HTR-8/SVneo (cell line): ENCODE measurements around the gene TMEM128.
"Not testable (repeated sequence)": the region's sequence is repeated elsewhere in the genome, so short reads cannot be mapped to it uniquely, and the experiment has no call there.

Experiments used
- DNase-seq: peaks from one replicate; pipeline ENCODE4 v3.0.0; 2011; ENCODE audit warnings: low spot score, mixed read lengths; ENCODE audit not compliant: insufficient read length
- FAIRE-seq: peaks from 2 replicates; lab custom pipeline; 2011; peaks lifted over from hg19 to GRCh38; lab: Jason Lieb, UNC

TMEM128 gene

DNA sequence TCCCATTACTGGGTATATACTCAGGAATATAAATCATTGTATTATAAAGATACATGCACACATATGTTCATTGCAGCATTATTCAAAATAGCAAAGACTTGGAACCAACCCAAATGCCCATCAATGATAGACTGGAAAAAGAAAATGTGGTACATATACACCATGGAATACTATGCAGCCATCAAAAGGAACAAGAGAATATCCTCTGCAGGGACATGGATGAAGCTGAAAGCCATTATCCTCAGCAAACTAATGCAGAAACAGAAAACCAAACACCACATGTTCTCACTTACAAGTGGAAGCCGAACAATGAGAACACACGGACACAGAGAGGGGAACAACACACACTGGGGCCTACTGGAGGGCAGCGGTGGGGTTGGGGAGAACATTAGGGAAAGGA lies 9.7 kb upstream of the TMEM128 start:
- not testable (repeated sequence) for DNase-seq, FAIRE-seq

DNA sequence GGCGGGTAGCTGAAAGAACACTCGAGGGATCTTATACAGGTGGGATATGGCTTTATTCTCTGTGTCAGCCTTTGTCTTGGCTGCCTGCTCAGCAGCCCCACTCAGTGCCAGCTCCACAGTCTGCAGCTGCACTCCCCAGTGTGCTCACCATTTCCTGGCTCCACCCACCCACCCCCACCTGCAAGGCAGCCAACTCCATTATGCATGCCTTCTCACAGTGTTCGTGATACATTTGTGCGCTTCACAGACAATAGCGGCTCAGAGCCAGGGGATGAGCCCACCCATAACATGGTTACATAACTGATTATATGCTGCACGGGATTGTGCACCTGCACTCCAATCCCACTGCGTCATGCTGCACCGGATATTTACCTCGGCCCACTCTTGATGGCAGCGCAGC lies 8.8 kb upstream of the TMEM128 start:
- FAIRE-seq = peak; percentile 20
- DNase-seq = no peak

DNA sequence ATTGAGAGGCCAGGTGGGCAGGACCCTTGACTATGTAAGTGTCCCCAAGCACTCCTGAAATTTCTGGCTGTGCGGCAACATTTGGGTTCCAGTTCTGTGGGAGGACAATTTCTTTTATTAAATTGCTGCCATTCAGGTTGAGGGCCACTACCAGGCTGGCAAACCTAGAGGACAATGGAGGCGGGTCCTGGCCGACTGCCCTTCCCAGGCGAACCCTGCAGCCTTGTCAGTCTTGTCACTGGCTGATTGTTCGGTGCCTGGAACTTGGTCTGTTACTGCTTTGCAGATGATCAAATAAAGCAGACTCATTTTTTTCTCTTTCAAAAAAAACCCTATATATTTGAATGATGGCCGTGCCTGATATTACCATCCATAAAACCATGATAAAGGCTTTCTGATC lies 6.6 kb upstream of the TMEM128 start:
- DNase-seq (no peak), FAIRE-seq (no peak)

DNA sequence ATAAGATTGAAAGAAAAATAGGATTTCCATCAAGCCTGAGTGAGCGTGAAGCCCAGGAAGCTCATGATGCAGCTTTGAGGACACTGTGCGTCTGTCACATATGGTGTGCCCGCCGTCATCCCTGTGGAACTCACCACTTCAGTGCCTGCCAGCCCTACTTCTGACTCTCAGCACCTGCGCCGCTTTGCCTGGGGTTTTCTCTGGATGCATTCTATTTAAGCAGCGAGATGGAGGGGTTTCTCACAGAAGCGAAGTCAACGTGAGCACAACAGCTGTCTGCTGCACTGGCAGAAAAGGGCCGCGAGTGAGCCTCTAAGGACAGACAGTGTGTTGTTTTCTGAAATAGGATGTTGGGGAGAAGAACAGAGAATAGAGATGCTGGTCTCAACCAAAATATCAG lies 6.2 kb upstream of the TMEM128 start:
- DNase-seq (no peak), FAIRE-seq (no peak)

DNA sequence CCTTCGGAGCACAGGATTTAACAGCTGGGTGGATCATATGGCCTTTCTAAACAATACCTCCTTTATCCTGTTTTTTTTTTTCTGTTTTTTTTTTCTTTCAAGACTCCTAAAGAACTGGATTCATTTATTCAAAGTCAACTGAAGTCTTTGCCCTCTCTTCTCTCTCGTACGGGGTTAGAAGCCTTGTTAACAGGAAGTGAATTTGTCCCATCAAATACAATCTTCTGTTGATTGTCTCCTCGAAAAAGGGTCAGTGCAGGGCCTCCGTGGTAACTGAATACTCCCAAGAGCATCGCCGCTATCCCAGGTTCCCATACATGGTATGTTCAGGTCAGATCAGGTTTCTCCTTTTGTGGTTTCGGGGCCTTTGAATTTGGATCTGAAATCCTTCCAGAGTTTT lies 1.8 kb upstream of the TMEM128 start:
- FAIRE-seq (no peak), DNase-seq (no peak)

DNA sequence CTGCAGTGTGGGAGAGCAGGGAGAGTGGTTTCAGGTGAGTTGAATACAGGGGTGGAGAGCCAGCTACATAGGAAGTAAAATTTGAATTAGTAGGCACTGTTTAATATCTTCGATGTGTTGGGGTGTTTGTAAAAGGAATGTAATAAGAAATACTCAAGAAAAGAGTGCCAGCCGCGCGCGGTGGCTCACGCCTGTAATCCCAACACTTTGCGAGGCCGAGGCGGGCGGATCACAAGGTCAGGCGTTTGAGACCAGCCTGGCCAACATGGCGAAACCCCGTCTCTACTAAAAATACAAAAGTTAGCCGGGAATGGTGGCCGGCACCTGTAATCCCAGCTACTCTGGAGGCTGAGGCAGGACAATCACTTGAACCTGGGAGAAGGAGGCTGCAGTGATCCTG lies 1.3 kb upstream of the TMEM128 start:
- DNase-seq, FAIRE-seq: not testable (repeated sequence)

DNA sequence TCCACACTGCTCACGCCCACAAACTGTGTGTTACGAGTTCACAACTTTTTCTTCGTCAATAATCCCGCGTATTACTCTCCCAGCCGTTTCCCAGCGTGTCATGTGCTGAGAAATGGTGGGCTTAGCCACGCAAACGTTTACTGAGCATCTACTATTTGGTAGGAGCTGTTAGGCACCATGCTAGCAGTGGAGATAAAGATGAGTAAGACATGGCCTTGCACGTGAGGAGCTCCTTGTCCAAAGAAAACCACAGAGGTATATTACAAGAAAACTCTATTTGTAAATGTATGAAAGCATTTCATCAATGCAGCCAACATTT lies 821 bp upstream of the TMEM128 start:
- DNase-seq (no peak), FAIRE-seq (no peak)

DNA sequence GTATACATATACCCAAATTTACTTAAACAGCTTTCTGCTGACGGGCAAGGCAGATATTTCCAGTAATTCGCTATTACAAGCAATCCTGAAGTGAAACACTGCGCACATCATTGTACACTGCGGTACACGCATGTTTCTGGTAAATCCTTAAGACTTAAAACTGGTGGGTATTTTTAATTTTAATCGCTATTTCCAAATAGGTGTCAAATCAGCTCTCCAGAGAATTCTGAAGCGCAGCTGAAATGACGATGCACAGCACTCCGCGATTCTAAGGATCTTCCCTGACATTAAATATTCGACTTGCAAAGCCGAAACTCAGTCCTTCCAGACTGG lies 361 bp downstream of the TMEM128 start:
- FAIRE-seq (no peak), DNase-seq (no peak)

DNA sequence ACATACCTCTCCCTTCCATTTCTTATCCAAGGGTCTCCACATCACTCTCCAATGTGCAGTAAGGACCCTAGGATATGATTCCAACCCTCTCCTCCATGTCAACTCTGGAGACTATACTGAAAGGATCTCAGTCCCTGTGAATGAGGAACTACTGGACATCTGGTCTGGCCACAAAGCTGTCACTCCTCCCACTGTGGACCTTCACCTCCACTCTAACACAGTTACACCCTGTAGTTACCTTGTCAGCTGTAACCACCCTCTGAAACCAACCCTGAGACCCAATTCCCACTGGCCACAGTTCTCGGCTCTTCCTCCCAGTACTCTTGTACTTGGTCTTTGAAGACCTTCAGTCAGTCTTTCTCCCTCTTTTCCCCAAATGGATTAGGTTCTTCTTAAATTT lies 2.9 kb downstream of the TMEM128 start:
- DNase-seq (no peak), FAIRE-seq (no peak)

DNA sequence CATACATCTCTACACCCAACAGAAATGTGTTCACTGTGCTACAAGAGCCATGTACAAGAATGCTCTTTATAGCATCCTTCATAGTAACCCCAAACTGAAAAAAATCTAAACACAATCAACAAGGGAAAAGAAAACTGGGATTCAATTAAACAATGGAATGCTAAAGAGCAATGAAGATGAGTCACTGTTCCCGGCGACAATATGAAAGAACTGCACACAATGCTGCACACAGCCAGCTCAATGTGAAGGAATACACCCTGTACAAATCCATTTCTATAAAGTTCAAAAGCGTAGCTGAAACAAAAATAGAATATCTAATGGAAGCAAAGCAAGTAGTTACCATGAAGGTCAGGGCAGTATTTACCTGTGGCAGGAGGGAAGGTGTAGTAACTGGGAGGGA lies 8.5 kb downstream of the TMEM128 start:
- DNase-seq = not testable (repeated sequence)
- peak; percentile 59 for FAIRE-seq

DNA sequence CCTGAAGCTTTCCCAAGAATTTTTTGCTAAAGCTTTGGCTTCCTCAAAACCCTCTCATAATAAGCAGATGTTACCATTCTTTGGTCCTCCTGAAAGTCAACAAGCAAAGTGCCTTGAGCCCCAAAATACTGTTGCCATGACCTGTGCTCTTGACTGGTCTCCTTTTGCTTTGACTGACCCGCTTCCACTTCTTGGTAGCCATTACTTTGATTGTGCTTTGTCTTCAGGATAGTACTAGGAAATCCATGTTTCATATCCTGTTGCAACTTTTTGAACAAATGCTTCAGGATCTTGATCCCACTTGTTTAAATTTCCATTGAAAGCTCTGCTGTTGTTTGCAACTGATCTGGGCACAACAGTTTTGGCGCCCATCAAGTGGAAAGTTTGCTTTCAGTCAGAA lies 14.4 kb downstream of the TMEM128 start:
- FAIRE-seq = no peak

DNA sequence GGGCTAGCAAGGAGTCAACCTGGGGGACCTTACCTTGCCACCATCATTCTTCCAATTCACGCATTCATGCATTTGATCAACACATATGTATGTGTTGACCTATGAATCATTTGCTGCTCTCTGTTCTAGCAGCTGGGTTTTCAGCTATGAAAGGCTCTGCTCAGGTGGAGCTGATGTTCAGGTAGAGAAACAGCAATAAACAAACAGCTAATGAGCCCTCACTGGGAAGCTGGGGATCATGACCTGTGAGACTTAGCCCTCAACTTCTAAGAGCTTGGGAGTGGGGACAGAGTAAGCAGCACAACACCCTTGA lies 19.7 kb downstream of the TMEM128 start:
- DNase-seq (no peak), FAIRE-seq (no peak)

More for the DNA sequence above, 14.4 kb downstream of the TMEM128 start:
- DNase-seq = no peak

DNA sequence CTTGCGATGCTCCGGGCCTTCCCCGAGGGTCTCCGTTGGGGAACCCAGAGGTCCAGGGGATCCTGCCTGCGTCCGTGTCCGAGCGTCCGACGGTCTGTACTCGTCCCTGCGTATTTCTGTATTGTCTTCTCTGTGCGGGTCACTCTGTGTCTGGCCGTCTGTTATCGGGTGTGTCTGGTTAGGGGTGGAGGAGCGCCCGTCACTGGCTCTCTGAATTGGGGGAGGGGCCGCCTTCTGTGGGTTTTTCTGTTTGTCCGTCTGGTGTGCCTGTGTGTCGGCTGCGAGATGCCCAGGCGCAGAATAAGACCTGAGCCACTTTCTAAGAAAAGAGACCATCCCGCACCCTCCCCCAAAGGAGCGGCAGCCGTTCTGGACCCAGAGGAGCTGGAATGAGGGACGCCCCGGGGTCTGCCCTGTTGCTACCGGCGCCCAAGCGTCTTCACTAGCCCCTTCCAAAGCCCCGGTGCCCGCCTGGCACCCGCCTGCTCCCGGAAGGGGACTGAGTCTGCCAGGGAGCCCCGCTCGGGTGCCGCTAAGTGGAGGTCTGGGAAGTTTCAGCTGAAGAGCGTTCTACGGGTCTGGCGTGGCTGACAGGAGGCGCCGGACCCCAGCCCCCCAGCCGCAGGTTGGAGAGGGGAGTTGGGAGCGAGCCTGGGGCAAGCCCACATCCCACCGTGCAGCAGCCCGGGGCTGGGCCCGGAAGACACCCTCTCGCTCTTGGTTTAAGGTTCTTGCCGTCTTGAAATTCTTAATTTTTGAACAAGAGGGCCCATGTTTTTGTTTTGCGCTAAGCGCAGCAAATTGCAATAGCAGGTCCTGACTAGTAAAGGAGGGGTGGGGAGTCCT lies 20.3 kb downstream of the TMEM128 start:
- FAIRE-seq = no peak
- no peak for DNase-seq

DNA sequence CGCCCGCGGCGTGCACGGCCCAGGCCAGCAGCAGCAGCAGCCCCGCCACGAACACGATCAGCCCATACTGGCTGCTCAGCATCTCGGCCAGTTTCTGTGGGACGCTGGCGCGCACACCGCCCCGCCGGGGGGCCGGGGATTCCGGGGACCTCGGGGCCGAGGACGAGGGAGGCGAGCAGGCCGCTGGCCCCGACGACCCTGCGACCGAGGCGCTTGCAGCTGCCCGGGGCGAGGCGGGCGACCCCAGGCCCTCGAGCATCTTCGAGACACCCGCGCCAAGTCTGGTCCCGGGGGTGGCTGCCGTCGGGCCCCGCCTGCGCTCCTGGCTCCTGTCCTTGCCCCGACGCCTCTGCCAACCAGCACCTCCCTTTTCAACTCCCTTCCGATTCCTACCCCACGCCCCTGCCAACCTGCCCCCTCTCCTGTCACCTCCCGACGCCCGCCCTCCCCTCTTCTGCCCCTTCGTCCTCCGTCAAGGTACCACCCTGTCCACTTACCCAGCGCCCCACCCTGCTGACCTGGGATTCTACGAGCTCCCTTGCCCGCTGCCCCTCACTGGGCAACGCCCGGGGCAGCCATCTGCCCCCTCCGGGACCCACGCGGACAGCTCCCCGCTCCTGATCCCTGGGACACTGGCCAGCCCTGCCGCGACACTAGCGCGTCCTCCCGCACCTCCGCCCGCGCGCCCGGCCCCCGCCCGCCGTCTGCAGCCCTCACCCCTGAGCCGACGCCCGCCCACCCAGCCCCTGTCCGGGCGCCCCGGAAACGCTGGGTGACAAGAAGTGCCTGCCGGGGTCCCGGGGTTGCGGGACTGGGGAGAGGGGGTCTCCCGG lies 21.2 kb downstream of the TMEM128 start, which contains the start of gene OTOP1:
TSS of gene OTOP1 (minus strand) at position 324 of the 833 bp plus-strand sequence. CDS start at position 259, 65 bp downstream.
- DNase-seq (no peak), FAIRE-seq (no peak)

DNA sequence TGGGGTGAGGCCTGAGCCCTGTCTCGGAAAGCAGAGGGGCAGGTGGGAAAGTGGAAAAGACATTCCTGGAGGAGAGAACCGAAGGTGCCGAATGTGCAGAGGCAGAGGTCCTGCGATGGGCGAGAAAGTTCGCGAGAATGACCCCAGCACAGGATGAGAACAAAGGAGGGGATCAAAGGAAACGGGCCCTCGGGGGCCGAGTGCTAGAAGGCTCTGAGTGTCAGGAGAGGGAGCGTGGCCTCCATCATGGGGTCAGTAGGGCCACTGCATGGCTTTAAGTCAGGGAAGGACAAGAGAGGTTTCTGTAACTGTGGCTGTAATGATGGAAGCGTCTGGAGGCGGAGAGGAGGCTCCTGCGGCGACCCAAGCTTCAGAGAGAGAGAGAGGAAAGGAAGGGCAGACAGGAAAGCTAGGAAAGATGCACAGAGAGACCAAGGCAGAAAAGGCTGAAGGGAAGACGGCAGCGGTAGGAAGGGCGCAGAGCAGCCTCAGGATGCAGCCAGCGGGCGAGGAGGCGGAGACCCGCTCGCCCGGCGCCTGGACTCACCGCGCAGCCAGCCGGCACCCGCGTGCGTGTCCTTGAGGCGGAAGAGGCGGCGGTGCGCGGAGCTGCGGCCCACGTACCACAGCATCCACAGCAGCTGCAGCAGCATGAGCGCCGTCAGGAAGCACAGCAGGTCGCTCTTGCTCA lies 22.0 kb downstream of the TMEM128 start:
- DNase-seq = no peak
- peak; percentile 84 for FAIRE-seq

DNA sequence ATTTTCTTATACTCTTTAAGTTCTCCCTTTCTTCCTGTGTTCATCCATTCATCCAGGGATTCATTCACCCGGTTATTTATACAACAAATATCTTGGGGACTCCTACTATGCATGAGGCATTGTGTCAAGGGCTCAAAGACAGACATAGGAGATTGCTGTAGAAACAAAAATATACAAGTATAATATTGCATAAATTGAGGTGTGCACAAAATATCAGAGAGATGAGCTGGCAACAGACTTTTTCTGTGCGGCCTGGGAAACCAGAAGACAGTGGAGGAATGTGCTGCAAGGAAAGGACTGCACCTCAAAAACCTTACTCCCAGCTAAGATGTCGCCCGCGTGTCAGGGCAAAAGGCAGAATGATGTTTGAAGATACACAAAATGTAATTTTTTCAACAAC lies 30.9 kb downstream of the TMEM128 start:
- no peak for FAIRE-seq
- no peak for DNase-seq

DNA sequence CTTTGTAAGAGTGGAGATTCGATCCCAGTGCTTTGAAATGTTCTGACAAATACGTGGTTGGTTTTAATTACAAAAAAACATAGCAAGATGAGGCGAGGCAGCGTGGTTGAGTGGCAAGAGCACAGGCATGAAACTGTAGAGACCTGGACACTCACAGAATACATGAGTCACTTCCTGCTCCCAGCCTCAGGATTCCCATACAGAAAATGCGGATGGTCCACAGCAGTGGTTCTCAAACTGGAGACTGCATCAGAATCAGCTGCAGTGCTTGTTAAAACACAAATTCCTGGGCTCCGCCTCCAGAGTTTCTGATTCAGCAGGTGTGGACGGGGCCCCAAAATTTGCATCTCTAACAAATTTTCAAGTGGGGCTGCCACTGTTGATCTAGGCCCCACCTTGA lies 31.4 kb downstream of the TMEM128 start:
- FAIRE-seq (no peak), DNase-seq (peak; percentile 11)

DNA sequence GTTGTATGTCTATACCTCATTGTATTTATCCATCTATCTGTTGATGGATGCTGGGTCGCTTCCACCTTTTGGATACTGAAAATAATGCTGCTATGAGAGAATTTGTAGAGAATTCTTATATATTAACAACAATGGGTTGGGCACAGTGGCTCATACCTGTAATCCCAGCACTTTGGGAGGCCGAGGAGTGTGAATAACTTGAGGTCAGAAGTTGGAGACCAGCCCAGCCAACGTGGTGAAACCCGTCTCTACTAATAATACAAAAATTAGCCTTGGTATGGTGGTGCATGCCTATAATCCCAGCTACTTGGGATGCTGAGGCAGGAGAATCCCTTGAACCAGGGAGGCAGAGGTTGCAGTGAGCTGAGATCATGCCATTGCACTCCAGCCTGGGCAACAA lies 34.3 kb downstream of the TMEM128 start:
- FAIRE-seq = not testable (repeated sequence)

DNA sequence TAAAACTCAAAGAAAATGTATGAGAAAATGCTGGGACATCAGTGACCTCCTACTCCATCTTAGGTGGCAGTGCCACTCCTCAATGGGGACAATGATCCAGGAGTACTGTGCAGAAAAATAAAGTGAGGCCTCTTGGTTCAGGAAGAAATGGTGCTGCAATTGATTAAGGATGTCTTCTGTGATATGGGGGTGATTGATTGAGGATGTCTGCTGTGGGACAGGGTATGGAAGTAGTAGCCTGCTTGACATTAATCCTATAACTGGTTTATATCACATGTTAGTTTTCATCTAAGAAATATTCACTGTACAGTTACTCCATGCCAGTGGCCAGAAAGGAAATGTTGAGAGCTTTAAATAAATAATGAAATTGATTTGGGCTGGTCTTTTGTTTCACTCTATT lies 41.8 kb downstream of the TMEM128 start:
- no peak for FAIRE-seq

More for the DNA sequence above, 34.3 kb downstream of the TMEM128 start:
- not testable (repeated sequence) for DNase-seq

DNA sequence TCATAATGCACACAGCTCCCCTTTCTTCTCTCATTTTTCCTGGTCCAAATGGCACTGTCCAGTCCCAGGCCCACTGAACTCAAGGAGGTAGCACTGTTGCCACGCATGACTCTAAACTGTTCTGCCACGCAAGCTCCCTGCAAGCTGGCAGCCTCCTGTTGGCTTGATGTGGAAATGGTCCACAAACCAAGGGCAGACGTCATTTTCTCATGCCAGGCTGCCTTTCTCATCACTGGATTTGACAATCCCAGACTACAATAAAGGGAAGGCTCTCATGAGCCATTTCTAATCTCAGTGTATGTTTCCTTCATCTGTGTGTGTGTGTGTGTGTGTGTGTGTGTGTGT lies 43.6 kb downstream of the TMEM128 start:
- no peak for FAIRE-seq
- no peak for DNase-seq

More for the DNA sequence above, 41.8 kb downstream of the TMEM128 start:
- no peak for DNase-seq
